Activated T-helper 17 cell treated with anti-CD3 and anti-CD28 coated beads, Interleukin-2, amount 50 U/mL, for 72 hours (primary cell): ENCODE measurements around the gene GPR17. TPM values are rescaled to one million over a fixed set of nuclear protein-coding genes. Genes with fewer than 3 reads are reported as not detected.

Experiments
- ATAC-seq: fragments of 150-1000 bp; cut with Tn5 transposase; replicated peaks from 2 replicates; pipeline ENCODE4 v1.10.0; 2021; ENCODE audit warnings: mild to moderate bottlenecking, moderate library complexity
- H3K27ac Mint-ChIP-seq: one replicate; pipeline ENCODE4 v1.8.0; 2022; ENCODE audit warnings: mixed read lengths
- H3K27me3 Mint-ChIP-seq: one replicate; pipeline ENCODE4 v1.8.0; 2022; ENCODE audit warnings: mixed read lengths
- H3K36me3 Mint-ChIP-seq: one replicate; pipeline ENCODE4 v1.8.0; 2022; ENCODE audit warnings: low read depth, mild to moderate bottlenecking, mixed read lengths
- H3K4me1 Mint-ChIP-seq: one replicate; pipeline ENCODE4 v1.8.0; 2022; ENCODE audit warnings: mixed read lengths
- H3K4me3 Mint-ChIP-seq: one replicate; pipeline ENCODE4 v1.8.0; 2022; ENCODE audit warnings: mild to moderate bottlenecking, mixed read lengths
- H3K9me3 Mint-ChIP-seq: one replicate; pipeline ENCODE4 v1.8.0; 2022; ENCODE audit warnings: mixed read lengths
- total RNA-seq, 2 donors: library from RNA; stranded (reverse); gene quantifications; one replicate each; pipeline ENCODE4 v1.2.3, GENCODE V29; 2022

GPR17 gene
- total RNA-seq, 2 donors from 2014 or later: not detected

DNA sequence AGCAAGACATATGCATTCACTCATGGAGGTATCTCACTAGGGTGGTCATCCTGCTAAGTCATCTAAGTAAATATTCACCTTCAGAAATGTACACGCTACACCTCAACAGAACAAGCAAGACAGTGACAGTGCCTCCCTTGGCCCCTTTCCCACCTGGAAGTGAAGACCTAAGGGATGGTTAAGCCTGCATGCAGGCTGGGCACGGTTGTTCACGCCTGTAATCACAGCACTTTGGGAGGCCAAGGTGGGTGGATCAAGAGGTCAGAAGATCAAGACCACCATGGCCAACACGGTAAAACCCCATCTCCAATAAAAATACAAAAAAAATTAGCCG is 25.0 kb downstream of the GPR17 start:
- H3K4me1 Mint-ChIP-seq: no peaks in the 10 kb centered on the region
- no peaks in the 10 kb centered on the region for H3K9me3 Mint-ChIP-seq
- no peak overlapping the region for H3K27ac Mint-ChIP-seq
- H3K4me3 Mint-ChIP-seq: no peak overlapping the region
- no peak for ATAC-seq
- no peaks in the 10 kb centered on the region for H3K36me3 Mint-ChIP-seq
- H3K27me3 Mint-ChIP-seq: peaks cover 45% of the 10 kb centered on the region

DNA sequence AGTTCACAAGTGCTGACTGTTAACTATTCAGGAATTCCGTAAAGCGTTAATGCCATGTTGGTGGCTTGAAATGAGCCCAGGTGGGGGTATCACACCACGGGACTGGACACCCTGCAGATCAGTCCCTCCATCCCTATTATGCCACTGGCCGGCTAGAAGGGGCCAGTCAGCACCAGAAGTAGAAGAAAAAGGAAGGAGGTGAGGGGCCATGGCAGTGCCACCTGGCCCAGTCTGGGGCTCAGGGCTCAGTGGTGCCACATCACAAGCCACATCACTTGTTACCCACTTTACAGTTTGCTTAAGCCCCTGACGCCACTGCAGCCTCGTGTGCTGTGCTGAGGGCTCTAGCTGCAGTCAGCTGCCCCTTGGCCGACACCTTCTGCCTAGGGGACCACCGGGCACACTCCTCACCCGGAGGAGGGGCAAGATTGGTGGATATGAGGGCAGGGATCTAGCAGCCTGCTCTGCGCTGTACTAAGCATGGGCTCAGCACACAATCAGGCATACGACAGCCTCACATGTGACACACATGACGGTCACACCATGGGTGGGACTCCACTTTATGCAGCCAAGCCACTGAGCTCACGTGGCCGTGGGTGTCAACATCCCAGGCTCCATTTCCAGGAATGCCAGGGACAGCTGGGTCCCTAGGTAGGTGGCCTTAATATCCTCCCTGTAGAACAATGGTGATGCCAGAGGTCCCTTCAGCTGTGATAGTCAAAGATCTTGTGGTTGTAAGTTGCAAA is 25.8 kb downstream of the GPR17 start:
- H3K9me3 Mint-ChIP-seq: no peaks in the 10 kb centered on the region
- H3K36me3 Mint-ChIP-seq: no peaks in the 10 kb centered on the region
- H3K4me3 Mint-ChIP-seq: no peak overlapping the region
- no peaks in the 10 kb centered on the region for H3K4me1 Mint-ChIP-seq
- H3K27me3 Mint-ChIP-seq: peaks cover 47% of the 10 kb centered on the region
- ATAC-seq: no peak
- H3K27ac Mint-ChIP-seq: no peak overlapping the region

DNA sequence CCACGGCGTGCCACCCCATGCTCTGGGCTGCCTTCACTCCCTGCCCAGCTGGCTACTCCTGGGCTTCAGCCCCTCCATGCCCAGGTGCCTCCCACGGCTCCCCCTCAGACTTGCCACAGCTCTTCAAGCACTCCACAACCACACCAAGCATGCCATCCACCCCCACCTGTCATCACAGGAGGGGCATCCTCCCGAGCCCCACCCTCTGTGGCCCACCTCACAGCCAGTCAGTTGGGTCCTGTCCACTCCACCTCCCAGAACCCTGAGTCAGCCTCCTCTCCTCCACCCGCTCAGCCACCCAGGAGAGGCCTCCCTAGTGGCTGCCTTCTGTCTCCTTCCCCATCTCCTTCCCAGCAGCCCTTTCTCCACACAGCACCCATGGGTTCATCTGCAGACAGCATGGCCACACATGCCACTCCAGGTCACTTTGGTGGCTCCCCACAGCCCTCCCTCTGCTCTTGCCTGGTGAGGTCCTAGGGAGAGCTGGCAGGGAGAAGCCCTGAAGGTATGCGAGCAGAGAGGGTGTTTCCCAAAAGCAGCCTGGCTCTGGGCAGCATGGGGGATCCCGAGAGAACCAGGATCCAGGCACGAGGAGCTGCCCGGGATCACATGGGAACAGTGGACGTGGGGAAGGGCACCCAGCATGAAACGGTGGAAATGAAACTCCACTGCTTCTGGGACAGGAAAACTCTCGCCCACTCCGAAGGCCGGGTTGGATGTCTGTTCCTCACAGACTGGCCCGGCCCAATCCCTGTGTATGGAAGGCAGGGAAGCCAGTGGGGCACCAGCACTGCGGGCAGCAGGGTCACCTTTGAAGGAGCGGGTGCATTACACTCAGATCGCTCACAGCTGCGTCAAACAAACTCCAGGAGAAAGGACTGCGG is 26.6 kb downstream of the GPR17 start:
- H3K9me3 Mint-ChIP-seq: no peaks in the 10 kb centered on the region
- no peaks in the 10 kb centered on the region for H3K36me3 Mint-ChIP-seq
- H3K4me3 Mint-ChIP-seq: no peak overlapping the region
- ATAC-seq: no peak
- no peak overlapping the region for H3K27ac Mint-ChIP-seq
- peaks cover 50% of the 10 kb centered on the region for H3K27me3 Mint-ChIP-seq
- no peaks in the 10 kb centered on the region for H3K4me1 Mint-ChIP-seq

DNA sequence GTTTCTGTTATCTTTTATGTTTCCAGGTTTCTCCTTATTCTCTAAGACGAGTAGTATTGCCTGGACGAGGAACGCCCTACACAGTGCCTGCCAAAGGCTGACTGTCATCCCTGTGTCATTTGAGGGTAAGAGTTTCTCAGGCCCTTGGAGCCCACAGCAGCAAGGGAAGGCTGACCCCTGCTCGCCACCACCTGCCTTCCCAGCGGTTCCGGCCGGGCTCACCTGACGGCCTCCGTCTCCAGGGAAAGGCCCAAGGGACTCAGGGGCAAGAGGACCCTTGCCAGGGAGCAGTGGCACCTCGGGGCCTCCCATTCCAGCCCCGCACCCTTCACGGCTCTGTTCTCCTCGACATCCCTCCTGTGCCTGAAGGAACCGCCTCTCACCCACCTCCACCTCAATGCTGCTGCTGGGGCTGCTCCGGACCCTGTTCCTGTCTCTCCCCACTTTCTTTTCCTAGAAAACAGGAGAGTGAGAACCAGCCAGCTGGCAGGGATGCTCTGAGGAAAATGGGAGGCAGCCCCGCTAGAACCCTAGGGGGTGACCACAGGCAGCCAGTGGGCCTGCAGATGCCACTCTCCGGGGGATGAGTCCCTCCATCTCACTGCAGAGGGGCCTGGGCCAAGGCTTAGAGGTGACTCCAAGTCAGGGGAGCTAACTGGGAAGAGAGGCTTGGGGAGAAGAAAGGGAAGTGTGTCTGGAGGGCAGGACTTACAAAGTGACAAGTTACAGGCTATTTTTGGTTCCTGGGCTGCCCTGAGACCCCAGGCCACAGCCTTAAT is 27.5 kb downstream of the GPR17 start:
- peak overlapping the region; percentile 77 for H3K4me3 Mint-ChIP-seq
- no peaks in the 10 kb centered on the region for H3K4me1 Mint-ChIP-seq
- H3K36me3 Mint-ChIP-seq: no peaks in the 10 kb centered on the region
- no peak overlapping the region for H3K27ac Mint-ChIP-seq
- no peak for ATAC-seq
- H3K27me3 Mint-ChIP-seq: peaks cover 55% of the 10 kb centered on the region
- H3K9me3 Mint-ChIP-seq: no peaks in the 10 kb centered on the region

DNA sequence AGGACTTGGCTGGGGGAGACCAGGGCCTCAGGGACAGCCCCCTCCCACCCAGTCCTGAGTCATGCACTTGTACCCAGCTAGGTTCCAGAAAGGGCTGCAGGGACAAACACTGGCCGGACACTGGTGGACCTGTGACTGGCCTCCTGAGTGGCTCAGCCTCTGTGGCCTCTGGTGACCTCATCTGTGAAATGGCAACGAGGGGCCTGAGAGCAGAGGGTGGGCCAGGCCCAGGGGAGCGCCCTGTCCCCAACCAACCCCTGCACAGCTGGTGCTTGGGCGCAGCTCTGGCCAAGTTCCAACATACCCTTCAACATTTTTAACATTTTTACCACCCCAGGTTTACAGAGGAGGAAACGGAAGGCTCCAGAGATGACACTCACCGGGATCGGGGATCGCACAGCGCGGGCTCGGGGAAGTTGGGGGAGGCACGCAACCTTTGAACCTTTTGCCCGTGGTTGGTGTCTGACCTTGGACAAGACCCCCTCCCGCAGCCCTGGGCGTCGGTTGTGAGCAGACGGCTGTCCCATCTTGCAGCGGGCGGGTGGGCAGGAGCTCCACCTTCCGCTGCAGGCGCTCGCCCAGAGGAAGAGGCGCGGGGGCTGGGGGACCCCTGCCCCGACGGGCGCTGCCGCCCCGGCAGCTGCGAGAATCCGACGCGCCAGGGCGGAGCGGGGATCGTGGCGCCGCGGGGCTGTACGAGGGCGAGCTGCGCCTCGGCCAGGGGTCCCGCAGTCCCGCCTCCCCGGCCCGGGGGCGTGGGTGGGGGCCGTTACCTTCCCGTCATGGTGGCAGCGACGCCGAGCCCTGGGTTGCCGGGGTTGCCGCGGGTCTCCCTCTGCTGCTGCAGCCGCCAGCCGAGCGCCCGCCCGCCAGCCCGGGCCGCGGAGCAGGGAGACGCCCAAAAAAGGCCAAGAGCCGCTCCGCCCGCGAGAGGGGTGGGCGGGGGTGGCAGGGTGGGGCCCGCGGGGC is 28.6 kb downstream of the GPR17 start:
- H3K4me1 Mint-ChIP-seq: no peaks in the 10 kb centered on the region
- H3K4me3 Mint-ChIP-seq: peak overlapping the region; percentile 77
- peak; percentile 32 for ATAC-seq
- H3K27ac Mint-ChIP-seq: no peak overlapping the region
- H3K9me3 Mint-ChIP-seq: no peaks in the 10 kb centered on the region
- H3K36me3 Mint-ChIP-seq: no peaks in the 10 kb centered on the region
- peaks cover 54% of the 10 kb centered on the region for H3K27me3 Mint-ChIP-seq

DNA sequence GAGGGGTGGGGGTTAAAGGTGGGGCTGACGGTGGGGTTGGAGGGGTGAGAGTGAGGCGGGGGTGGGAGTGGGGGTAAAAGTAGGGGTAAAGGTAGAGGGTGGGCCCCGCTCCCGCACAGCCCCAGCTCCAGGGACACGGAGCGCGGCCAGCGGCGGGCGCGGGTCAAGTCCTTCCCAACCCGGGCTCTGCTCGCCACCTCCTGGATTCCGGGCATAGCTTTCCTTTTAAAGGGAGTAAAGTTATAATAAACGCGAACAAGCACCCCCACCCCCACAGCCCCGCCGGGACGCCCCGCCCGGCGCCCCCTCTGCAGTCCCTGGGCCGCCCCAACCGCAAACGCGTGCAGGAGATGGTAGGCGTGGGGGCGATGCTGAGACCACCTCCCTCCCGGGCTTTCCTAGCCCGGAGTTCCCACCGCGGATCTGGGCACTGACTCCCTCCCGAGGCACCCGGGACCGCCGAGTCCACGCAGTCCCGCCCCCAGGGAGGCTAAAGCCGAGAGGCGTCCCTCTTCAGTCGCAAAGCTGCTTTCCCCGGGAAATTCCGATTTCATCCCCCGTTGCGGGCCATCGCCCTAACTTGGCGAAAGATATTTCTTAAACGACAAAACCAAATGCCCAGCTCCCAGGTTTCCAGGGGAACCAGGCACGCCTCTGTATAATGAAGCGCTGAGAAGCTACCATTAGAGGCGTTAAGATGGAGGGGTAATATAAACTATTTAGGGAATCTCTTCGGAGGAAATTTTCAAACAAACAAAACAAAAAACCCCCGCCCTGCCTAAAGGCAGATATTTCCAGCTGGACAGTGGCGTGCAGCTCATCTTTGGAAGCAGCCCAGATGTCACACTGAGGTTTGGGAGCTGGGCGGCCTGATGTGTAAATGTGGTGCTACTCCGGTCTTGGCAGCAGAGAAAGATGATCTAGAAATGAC is 29.6 kb downstream of the GPR17 start, which contains the start of gene LIMS2:
Gene LIMS2 (minus strand): TSS at position 200 of the 931 bp plus-strand sequence. CDS start 506 bp downstream, outside the sequence.
- H3K36me3 Mint-ChIP-seq: no peaks in the 10 kb centered on the region
- peaks cover 47% of the 10 kb centered on the region for H3K27me3 Mint-ChIP-seq
- peak within 1 kb of the TSS; percentile 77 for H3K4me3 Mint-ChIP-seq
- ATAC-seq: no peak
- no peaks in the 10 kb centered on the region for H3K4me1 Mint-ChIP-seq
- H3K27ac Mint-ChIP-seq: no peak within 1 kb of the TSS
- H3K9me3 Mint-ChIP-seq: no peaks in the 10 kb centered on the region

DNA sequence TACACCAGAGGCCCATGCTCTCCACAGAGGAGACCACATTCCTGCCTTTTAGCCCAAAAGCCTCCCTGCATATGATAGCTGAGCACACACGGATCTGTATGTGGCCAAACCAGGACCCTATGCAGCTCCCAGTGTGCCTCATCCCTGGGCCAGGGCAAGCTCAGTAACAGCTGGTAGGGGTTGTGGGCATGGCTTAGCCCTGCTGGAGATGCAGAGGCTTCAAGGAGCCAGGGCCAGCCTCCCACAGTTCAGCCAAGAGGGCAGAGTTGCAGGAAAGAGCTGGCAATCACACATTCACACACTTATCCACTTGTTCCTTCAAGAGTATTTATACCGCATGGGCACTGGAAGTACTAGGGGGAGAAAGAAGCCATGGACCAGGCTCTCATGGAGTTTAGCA is 31.0 kb downstream of the GPR17 start:
- Mint-ChIP-seq H3K36me3 (no peaks in the 10 kb centered on the region), H3K4me1 (no peaks in the 10 kb centered on the region), H3K9me3 (no peaks in the 10 kb centered on the region), H3K27me3 (peaks cover 42% of the 10 kb centered on the region), H3K4me3 (no peak overlapping the region), H3K27ac (no peak overlapping the region)
- no peak for ATAC-seq

DNA sequence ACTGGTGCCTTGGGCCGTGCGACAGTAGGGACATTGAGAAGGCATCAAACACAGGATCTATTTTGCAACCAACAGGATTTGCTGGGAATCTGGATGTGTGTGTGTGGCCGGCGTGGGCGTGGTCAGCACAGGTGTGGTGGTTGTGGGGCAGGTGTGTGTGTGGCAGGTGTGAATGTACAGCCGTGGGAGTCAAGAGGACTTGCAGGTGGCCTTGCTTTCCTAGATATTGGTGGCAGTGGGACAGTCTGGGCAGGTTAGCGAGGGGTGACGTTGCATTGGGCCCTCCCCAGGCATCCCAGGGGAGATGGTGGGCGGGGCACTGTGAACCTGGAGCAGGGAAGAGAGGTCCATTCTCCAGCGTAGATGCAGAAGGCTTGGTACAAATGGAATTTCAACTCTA is 32.6 kb downstream of the GPR17 start:
- Mint-ChIP-seq H3K36me3 (no peaks in the 10 kb centered on the region), H3K27ac (no peak overlapping the region), H3K27me3 (peaks cover 33% of the 10 kb centered on the region), H3K4me3 (no peak overlapping the region), H3K9me3 (no peaks in the 10 kb centered on the region), H3K4me1 (no peaks in the 10 kb centered on the region)
- no peak for ATAC-seq

DNA sequence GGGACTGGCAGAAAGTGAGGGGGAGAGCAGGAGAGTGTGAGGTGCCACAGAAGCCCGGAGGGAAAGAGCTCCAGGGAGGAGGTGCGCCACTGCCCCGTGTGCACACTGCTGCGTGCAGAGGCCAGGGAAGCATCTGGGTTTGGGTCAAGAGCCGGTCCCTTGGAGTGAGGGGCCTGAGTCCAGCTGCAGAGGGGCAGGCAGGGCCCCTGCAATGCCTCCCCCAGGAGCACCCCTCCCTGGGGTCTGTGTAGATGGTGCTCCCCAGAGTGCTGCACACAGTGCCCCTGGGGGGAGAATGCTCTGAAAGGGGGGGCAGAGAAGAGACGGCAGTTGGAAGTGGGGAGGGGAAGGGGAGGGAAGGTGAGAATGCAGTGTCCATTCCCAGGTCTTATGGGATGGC is 33.0 kb downstream of the GPR17 start:
- no peaks in the 10 kb centered on the region for H3K4me1 Mint-ChIP-seq
- no peak for ATAC-seq
- H3K27ac Mint-ChIP-seq: no peak overlapping the region
- no peaks in the 10 kb centered on the region for H3K36me3 Mint-ChIP-seq
- H3K4me3 Mint-ChIP-seq: no peak overlapping the region
- no peaks in the 10 kb centered on the region for H3K9me3 Mint-ChIP-seq
- peaks cover 30% of the 10 kb centered on the region for H3K27me3 Mint-ChIP-seq

DNA sequence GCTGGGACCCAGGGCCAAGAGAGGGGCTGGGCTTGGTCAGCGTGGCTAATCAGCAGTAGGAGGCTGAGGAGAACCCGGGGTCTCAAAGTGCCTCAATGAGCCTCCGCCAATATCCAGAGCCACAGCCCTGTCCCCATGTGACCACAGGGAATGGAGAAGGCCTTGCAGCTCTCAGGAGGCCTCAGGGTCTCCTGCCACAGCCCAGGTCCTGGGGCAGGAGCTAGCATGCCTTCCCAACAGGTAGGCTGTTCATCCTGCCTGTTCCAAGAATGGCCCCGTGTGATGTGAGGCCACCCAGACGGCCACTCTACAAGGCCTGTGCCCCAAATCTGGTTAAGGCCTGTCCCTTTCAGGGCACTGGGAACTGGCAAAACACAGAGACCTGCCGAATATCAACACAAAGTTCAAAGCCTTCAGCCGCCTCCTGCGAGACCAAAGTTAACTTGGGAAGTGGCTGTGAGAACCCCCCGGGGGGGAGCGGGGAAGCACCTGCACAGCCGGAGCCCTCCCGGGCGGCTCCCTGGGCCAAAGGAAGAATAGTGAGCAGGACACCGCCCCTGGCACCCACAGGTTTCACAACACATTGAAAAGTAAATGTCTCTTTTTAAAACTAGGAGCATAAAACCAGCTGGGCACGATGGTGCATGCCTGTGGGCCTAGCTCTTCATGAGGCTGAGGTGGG is 33.9 kb downstream of the GPR17 start:
- Mint-ChIP-seq H3K9me3 (no peaks in the 10 kb centered on the region), H3K27me3 (peaks cover 26% of the 10 kb centered on the region), H3K27ac (no peak overlapping the region), H3K4me3 (no peak overlapping the region), H3K4me1 (no peaks in the 10 kb centered on the region), H3K36me3 (no peaks in the 10 kb centered on the region)
- no peak for ATAC-seq

DNA sequence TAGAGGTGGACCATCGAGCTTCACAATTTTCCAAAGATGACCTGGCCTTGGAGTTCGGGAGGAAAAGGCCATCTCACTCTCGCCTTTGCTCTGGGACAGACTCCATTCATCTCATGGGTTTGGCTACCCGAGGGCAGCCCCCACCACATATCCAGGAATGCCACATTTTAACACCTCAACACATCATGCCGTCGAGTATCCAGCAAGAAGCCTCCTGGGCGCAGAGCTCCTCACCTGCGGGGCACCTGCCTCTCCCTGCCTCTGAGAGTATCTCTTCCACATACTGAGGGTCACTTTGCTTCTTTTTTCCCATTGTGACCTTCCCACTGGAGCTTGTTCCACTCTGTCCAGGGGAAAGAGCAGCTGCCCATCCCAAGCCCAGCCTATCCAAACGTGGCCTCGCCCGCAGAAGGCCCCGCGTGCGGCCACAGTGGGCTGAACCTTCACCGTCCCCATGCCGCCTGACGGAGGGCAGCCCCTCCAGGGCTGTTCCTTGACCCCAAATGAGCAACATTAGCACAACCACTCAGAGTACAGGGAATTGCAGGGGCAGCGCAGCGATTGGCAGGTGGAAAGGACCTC is 34.8 kb downstream of the GPR17 start:
- H3K36me3 Mint-ChIP-seq: no peaks in the 10 kb centered on the region
- H3K4me3 Mint-ChIP-seq: no peak overlapping the region
- H3K4me1 Mint-ChIP-seq: no peaks in the 10 kb centered on the region
- H3K9me3 Mint-ChIP-seq: no peaks in the 10 kb centered on the region
- H3K27ac Mint-ChIP-seq: no peak overlapping the region
- peaks cover 24% of the 10 kb centered on the region for H3K27me3 Mint-ChIP-seq
- ATAC-seq: no peak

DNA sequence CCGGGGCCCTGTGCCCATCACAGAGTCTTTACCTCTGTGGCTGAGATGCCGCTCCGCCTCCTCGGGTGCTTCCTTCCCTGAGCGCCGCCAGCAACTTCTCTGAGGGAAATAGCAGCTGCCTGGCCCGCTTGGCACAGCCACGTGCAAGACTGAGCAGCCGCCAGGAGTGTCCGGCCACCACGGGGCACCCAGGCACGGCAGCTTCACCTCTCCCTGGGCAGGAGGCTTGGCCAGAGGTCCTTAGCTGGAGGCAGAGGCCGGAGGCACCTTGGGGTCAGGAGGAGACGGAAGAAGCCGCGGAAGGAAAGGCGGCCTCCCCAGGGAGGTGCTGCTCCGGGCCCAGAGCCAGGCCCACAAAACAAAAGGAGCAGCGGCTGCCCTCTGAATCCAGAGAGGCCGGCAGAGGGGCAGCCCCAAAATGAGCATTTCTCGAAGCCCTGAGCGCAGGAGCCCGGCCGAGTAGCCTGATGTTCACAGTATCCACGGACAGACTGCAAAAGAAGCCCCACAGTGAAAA is 35.4 kb downstream of the GPR17 start:
- H3K27ac Mint-ChIP-seq: no peak overlapping the region
- H3K36me3 Mint-ChIP-seq: no peaks in the 10 kb centered on the region
- no peaks in the 10 kb centered on the region for H3K4me1 Mint-ChIP-seq
- no peak for ATAC-seq
- no peaks in the 10 kb centered on the region for H3K9me3 Mint-ChIP-seq
- H3K27me3 Mint-ChIP-seq: peaks cover 20% of the 10 kb centered on the region
- no peak overlapping the region for H3K4me3 Mint-ChIP-seq
